Gastrocnemius medialis (tissue), 4 donors: Measurements from ENCODE around the gene DDX49. TPM values are rescaled to one million over a fixed set of nuclear protein-coding genes. Genes with fewer than 3 reads are reported as not detected.

Source experiments
- ATAC-seq, 2 donors: fragments of 150-250 bp; one replicate each; pipeline ENCODE4 v1.9.1; 2016
- DNase-seq, 2 donors: peaks; one replicate each; pipeline ENCODE4 v3.0.0-alpha.2; 2019
- H3K27ac ChIP-seq, 4 donors: fragments of 200-600 bp; sonication (generic); 1 replicate in 1 of 4; 2 replicates in 3 of 4; pipeline ENCODE4 v1.5.1; 2016 to 2018; ENCODE audit warnings: mild to moderate bottlenecking in 2 of 4, moderate library complexity in 1 of 4
- H3K27me3 ChIP-seq, 3 donors: fragments of 200-600 bp; sonication (generic) in 2 of 3; 1 replicate in 1 of 3; 2 replicates in 2 of 3; pipeline versions ENCODE4 v1.5.1 to v1.6.0; 2016 to 2019; ENCODE audit warnings: mild to moderate bottlenecking in 1 of 3, moderate library complexity in 1 of 3
- H3K36me3 ChIP-seq, 2 donors: fragments of 200-600 bp; sonication (generic) in 1 of 2; one replicate each; pipeline ENCODE4 v1.5.1; 2017 to 2018
- H3K4me1 ChIP-seq, 2 donors: fragments of 200-600 bp; sonication (generic) in 1 of 2; one replicate each; pipeline ENCODE4 v1.5.1; 2016 to 2017; ENCODE audit warnings: mild to moderate bottlenecking in 2 of 2
- H3K4me3 ChIP-seq, 4 donors: fragments of 200-600 bp; sonication (generic) in 3 of 4; 1 replicate in 1 of 4; 2 replicates in 3 of 4; pipeline ENCODE4 v1.5.1; 2016 to 2019; ENCODE audit warnings: mild to moderate bottlenecking in 2 of 4
- H3K9me3 ChIP-seq, 3 donors: fragments of 200-600 bp; sonication (generic) in 2 of 3; 1 replicate in 1 of 3; 2 replicates in 2 of 3; pipeline ENCODE4 v1.5.1; 2016 to 2019
- CTCF ChIP-seq, 5 experiments: fragments of 450-650 bp in 3 of 5; fragments of 200-600 bp in 2 of 5; sonication (generic) in 2 of 5; IDR thresholded peaks in 4 of 5; conservative IDR thresholded peaks in 1 of 5; 1 replicate in 4 of 5; 2 replicates in 1 of 5; pipeline ENCODE4 v1.5.1; 2016 to 2019; ENCODE audit warnings: antibody characterized with exemption in 5 of 5, mild to moderate bottlenecking in 3 of 5, moderate library complexity in 3 of 5
- POLR2A ChIP-seq, 2 donors: fragments of 450-650 bp; IDR thresholded peaks; one replicate each; pipeline ENCODE4 v1.6.1; 2017; ENCODE audit warnings: antibody characterized with exemption in 2 of 2, mild to moderate bottlenecking in 2 of 2, moderate library complexity in 2 of 2
- in situ Hi-C, 4 donors: fragments of 200-750 bp; cut with MboI; loops; one replicate each; pipeline versions ENCODE4 v1.15.0 to v1.8.0; 2017; ENCODE audit warnings: low sequenced_read_pairs in 4 of 4
- intact Hi-C: fragments of 100-400 bp; cut with DNase I; formaldehyde crosslinking; loops from one replicate; pipeline ENCODE4 v1.15.1; 2023; ENCODE audit warnings: low total_unique reads
- total RNA-seq, 4 donors: library from RNA; depleted of rRNA; stranded (reverse); fragments of >200 nt; gene quantifications; one replicate each; pipeline versions ENCODE4 v1.1.0 to v1.2.3, GENCODE V29; 2016

Gene DDX49
- total RNA-seq, 4 donors from 2014 or later = 40.6 to 60.1 (median 44.2) TPM

DNA sequence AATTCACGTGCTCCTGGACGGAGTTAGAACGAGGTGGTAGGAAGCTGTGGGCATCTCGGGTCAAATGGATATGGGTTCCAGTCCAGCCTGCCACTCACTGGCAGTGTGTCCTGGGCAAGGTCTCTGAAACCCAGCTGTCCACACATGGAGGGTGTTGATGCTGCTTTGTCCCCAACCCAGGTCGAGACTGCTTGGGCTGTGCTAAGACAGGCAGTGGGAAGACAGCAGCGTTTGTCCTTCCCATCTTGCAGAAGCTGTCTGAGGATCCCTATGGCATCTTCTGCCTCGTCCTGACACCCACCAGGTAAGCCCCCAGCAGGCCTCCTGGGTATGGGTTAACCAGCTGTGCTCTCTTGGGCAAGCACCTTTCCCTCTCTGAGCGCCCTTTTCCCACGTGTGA lies 885 bp downstream of the DDX49 start:
- H3K27ac ChIP-seq = peak overlapping the region in 2 of 4 donors; percentile 77 to 81
- ATAC-seq (no peak), DNase-seq (no peak)
- in situ Hi-C loops = no loop called here
- peaks cover 23% of the 10 kb centered on the region in 2 donors for H3K4me1 ChIP-seq
- intact Hi-C loops = no loop called here
- no peak for TF ChIP-seq CTCF (IDR thresholded peaks at IDR 0.05 in 4 of 5, conservative IDR thresholded peaks at IDR 0.05 in 1 of 5)
- H3K4me3 ChIP-seq = peak overlapping the region; percentile 88 to 99 (median 97)
- peaks cover 0 to 41% of the 10 kb centered on the region in 2 donors for H3K36me3 ChIP-seq
- no peaks in the 10 kb centered on the region for H3K27me3 ChIP-seq
- no peaks in the 10 kb centered on the region for H3K9me3 ChIP-seq

DNA sequence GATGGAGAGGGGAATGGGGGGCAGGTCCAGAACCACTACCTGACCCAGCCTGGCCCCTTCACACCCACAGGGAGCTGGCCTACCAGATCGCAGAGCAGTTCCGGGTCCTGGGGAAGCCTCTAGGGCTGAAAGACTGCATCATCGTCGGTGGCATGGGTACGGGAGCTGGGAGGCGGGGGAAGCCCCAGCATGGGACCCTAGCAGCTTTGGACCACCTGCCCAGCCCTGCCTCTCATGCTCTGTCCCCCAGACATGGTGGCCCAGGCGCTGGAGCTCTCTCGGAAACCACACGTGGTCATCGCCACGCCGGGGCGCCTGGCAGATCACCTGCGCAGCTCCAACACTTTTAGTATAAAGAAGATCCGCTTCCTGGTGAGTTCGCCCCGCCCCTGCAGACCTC lies 2.1 kb downstream of the DDX49 start:
- no peaks in the 10 kb centered on the region for H3K9me3 ChIP-seq
- H3K4me1 ChIP-seq = peaks cover 23% of the 10 kb centered on the region in 2 donors
- in situ Hi-C loops (no loop called here), intact Hi-C loops (no loop called here)
- H3K4me3 ChIP-seq = no peak overlapping the region
- H3K27me3 ChIP-seq = no peaks in the 10 kb centered on the region
- TF ChIP-seq CTCF (IDR thresholded peaks at IDR 0.05 in 4 of 5, conservative IDR thresholded peaks at IDR 0.05 in 1 of 5) (no peak), POLR2A (IDR thresholded peaks at IDR 0.05) (no peak)
- H3K36me3 ChIP-seq = peaks cover 0 to 53% of the 10 kb centered on the region in 2 donors
- ATAC-seq (no peak), DNase-seq (no peak)
- H3K27ac ChIP-seq = no peak overlapping the region

DNA sequence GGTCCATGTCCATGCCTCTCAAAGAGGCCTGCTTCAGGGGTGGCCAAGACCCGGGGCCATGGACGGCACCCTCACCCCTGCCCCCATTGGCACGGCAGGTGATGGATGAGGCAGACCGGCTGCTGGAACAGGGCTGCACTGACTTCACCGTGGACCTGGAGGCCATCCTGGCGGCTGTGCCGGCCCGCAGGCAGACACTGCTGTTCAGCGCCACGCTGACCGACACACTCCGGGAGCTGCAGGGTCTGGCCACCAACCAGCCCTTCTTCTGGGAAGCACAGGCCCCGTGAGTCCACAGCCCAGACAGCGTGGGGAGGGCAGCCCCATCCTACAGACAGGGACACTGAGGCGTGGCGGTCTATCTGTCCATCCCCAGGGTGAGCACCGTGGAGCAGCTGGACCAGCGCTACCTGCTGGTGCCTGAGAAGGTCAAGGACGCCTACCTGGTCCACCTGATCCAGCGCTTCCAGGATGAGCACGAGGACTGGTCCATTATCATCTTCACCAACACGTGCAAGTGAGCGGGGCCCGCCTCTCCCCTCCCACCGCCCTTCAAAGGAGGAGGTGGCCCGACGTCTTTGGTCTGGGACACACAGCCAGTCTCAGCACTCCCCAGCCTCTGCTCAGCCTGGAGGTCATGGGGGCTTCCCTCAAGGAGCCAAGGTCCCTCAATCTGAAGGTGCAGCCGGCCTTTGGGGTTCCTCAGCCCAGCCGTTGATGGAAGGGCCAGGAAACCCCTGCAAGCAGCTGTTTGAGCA lies 2.9 kb downstream of the DDX49 start:
- Histone ChIP-seq H3K4me3 (no peak overlapping the region), H3K9me3 (no peaks in the 10 kb centered on the region), H3K36me3 (peaks cover 0 to 61% of the 10 kb centered on the region in 2 donors), H3K27ac (no peak overlapping the region), H3K27me3 (no peaks in the 10 kb centered on the region), H3K4me1 (peaks cover 21 to 23% of the 10 kb centered on the region in 2 donors)
- intact Hi-C loops (no loop called here), in situ Hi-C loops (no loop called here)
- TF ChIP-seq CTCF (IDR thresholded peaks at IDR 0.05 in 4 of 5, conservative IDR thresholded peaks at IDR 0.05 in 1 of 5) (no peak), POLR2A (IDR thresholded peaks at IDR 0.05) (no peak)
- ATAC-seq (no peak), DNase-seq (no peak)

GRCh38 chr19:18924684-18925213 lies 5.2 kb downstream of the DDX49 start:
- no peak for ATAC-seq
- intact Hi-C loops = no loop called here
- H3K9me3 ChIP-seq = no peaks in the 10 kb centered on the region
- TF ChIP-seq POLR2A (IDR thresholded peaks at IDR 0.05) = no peak
- no peak for TF ChIP-seq CTCF (IDR thresholded peaks at IDR 0.05 in 4 of 5, conservative IDR thresholded peaks at IDR 0.05 in 1 of 5)
- DNase-seq = no peak
- H3K27ac ChIP-seq = no peak overlapping the region
- H3K36me3 ChIP-seq = peaks cover 0 to 76% of the 10 kb centered on the region in 2 donors
- in situ Hi-C loops = no loop called here
- no peak overlapping the region for H3K4me3 ChIP-seq
- H3K4me1 ChIP-seq = peaks cover 9 to 10% of the 10 kb centered on the region in 2 donors
- H3K27me3 ChIP-seq = no peaks in the 10 kb centered on the region
